ENCODE data around the gene SLC27A5.
"Not testable (repeated sequence)": the region's sequence is repeated elsewhere in the genome, so short reads cannot be mapped to it uniquely, and the experiment has no call there.

Gene SLC27A5

DNA sequence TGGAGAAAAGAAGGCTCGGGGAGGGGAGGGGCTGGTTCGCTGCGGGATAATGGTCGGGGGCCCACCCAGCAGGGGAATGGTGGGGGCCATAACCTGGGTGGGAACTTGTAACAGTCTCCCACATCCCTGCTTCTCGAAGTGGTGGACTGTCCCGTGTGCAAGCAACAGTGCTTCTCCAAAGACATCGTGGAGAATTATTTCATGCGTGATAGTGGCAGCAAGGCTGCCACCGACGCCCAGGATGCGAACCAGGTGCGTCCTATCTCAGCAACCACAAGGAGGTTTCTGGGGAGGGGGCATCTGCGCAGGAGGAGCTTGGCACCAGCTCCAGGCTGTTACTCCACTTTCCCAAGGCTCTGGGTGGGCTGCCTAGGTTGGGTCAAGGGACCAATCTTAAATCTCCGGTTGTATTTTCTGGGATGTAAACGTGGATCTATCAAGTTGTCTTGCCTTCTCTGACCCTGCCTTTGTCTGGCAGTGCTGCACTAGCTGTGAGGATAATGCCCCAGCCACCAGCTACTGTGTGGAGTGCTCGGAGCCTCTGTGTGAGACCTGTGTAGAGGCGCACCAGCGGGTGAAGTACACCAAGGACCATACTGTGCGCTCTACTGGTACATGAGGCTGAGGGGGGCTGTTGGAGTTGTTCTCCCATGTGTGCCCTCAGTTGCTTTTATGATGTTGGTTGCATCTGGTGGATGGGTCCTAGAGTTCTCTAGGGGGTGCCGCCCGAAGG lies 33.7 kb upstream of the SLC27A5 start:
- TF ChIP-seq CTCF (conservative IDR thresholded peaks at IDR 0.05; ENCODE audit: low read depth): no peak
- ChIA-PET CTCF (interaction anchor here (0.6 to 1.3 kb wide), 2 partner anchors 26 to 185 kb away, joined by 3 to 7 read pairs; partner anchors contain the start of gene ZBTB45), POLR2A (ENCODE audit: low non-redundant PET) (interaction anchor here (0.7 to 2.3 kb wide), 2 partner anchors 7 to 26 kb away, joined by 4 to 7 read pairs; partner anchors contain the start of gene ZBTB45)
- peak overlapping the region; percentile 99 for H3K27ac ChIP-seq
- no peak for DNase-seq (ENCODE audit: low spot score)

DNA sequence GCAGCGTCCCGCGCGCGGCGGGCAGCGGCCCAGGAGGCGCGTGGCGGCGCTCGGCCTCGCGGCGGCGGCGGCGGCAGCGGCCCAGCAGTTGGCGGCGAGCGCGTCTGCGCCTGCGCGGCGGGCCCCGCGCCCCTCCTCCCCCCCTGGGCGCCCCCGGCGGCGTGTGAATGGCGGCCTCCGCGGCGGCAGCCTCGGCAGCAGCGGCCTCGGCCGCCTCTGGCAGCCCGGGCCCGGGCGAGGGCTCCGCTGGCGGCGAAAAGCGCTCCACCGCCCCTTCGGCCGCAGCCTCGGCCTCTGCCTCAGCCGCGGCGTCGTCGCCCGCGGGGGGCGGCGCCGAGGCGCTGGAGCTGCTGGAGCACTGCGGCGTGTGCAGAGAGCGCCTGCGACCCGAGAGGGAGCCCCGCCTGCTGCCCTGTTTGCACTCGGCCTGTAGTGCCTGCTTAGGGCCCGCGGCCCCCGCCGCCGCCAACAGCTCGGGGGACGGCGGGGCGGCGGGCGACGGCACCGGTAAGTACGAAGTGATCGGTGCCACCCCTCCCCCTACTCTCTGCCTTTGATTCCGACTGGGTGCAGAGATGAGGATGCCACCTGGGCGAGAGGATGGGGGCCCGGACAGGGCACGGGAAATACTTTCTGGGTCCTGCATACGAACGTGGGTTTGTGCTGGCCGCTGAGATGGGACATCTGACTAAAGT lies 32.9 kb upstream of the SLC27A5 start:
- ChIA-PET POLR2A (ENCODE audit: low non-redundant PET) (interaction anchor here (0.7 to 2.3 kb wide), 6 partner anchors 8 to 25 kb away, joined by 3 to 7 read pairs (median 5); partner anchors contain the start of genes UBE2M and ZBTB45), CTCF (interaction anchor here (0.6 to 1.5 kb wide), 3 partner anchors 25 to 184 kb away, joined by 3 to 11 read pairs (median 7); partner anchors contain the start of gene ZBTB45)
- TF ChIP-seq CTCF (conservative IDR thresholded peaks at IDR 0.05; ENCODE audit: low read depth): no peak
- H3K27ac ChIP-seq: peak overlapping the region; percentile 99
- DNase-seq (ENCODE audit: low spot score): peak; percentile 77

GRCh38 chr19:58543826-58544590 lies 32.2 kb upstream of the SLC27A5 start, which contains the start of gene TRIM28:
TRIM28 (plus strand) TSS chr19:58544064; CDS start chr19:58544758, 694 bp downstream.
- no peak for TF ChIP-seq CTCF (conservative IDR thresholded peaks at IDR 0.05; ENCODE audit: low read depth)
- ChIA-PET POLR2A (ENCODE audit: low non-redundant PET) (interaction anchor here (0.6 to 2.3 kb wide), 9 partner anchors 9 to 181 kb away, joined by 3 to 7 read pairs (median 4); partner anchors contain the start of genes CHMP2A, UBE2M, ZBTB45 and ZNF497), CTCF (interaction anchor here (0.8 to 1.5 kb wide), 2 partner anchors 25 to 30 kb away, joined by 3 to 11 read pairs; partner anchors contain the start of gene ZBTB45)
- H3K27ac ChIP-seq: peak within 1 kb of the TSS; percentile 99
- DNase-seq (ENCODE audit: low spot score): peak; percentile 100

DNA sequence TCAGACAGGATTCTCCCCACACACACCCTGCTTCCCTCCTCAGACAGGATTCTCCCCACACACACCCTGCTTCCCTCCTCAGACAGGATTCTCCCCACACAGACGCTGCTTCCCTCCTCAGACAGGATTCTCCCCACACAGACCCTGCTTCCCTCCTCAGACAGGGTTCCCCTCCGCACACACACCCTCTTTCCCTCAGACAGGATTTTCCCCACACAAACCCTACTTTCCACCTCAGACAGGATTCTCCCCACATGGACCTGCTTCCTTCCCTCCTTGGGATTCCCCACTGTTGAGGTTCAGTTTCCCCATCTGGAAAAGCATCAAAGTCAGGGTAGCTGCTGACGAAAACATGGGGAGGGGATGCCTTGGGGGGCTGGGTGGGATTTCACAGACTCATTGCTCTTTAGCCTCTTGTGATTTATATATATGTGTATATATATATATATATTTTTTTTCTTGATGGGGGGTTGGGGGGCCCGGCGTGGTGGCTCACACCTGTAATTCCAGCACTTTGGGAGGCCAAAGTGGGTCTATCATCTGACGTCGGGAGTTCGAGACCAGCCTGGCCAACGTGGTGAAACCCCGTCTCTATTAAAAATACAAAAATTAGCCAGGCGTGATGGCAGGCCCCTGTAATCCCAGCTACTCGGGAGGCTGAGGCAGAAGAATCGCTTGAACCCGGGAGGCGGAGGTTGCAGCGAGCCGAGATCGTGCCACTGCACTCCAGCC lies 31.0 kb upstream of the SLC27A5 start:
- POLR2A ChIA-PET (ENCODE audit: low non-redundant PET): interaction anchor here (0.6 to 1.7 kb wide), 4 partner anchors 14 to 151 kb away, joined by 3 to 6 read pairs (median 4); partner anchors contain the start of gene UBE2M
- H3K27ac ChIP-seq: peak overlapping the region; percentile 99
- not testable (repeated sequence) for DNase-seq (ENCODE audit: low spot score)
- CTCF ChIA-PET: interaction anchor here (1.5 kb wide), 1 partner anchor 23 kb away, joined by 11 read pairs; the partner anchor contains the start of gene ZBTB45

DNA sequence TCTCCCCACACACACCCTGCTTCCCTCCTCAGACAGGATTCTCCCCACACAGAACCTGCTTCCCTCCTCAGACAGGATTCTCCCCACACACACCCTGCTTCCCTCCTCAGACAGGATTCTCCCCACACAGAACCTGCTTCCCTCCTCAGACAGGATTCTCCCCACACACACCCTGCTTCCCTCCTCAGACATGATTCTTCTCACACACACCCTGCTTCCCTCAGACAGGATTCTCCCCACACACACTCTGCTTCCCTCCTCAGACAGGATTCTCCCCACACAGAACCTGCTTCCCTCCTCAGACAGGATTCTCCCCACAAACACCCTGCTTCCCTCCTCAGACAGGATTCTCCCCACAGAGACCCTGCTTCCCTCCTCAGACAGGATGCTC lies 27.4 kb upstream of the SLC27A5 start:
- POLR2A ChIA-PET (ENCODE audit: low non-redundant PET); DNase-seq (ENCODE audit: low spot score); H3K27ac ChIP-seq; CTCF ChIA-PET: not testable (repeated sequence)

- ChIA-PET CTCF (no interaction called here), POLR2A (ENCODE audit: low non-redundant PET) (no interaction called here)
- H3K27ac ChIP-seq: no peak overlapping the region
- no peak for TF ChIP-seq CTCF (conservative IDR thresholded peaks at IDR 0.05; ENCODE audit: low read depth)
- DNase-seq (ENCODE audit: low spot score): no peak
Measured at GRCh38 chr19:58538257-58539168, 26.7 kb upstream of the SLC27A5 start.
